Fibroblast of villous mesenchyme (primary cell): Measurements from ENCODE around the gene M1AP. TPM values are rescaled to one million over a fixed set of nuclear protein-coding genes. Genes with fewer than 3 reads are reported as not detected.
A peak's percentile ranks its signal among the peaks of the same experiment; 100 is the strongest.

ENCODE experiments used
- DNase-seq: peaks from one replicate; pipeline ENCODE4 v3.0.0-alpha.2; 2010; ENCODE audit warnings: low read depth
- H3K4me3 ChIP-seq: 2 replicates; pipeline ENCODE4 v1.5.1; 2011; ENCODE audit warnings: low read depth, mild to moderate bottlenecking, low read length
- total RNA-seq: library from RNA; depleted of rRNA; stranded (reverse); fragments of >200 nt; gene quantifications from 2 replicates; pipeline ENCODE4 v1.2.3, GENCODE V29; 2012
- TF ChIP-seq, protein P1 (sequence below): IDR thresholded peaks from 2 replicates; pipeline ENCODE4 v1.5.1; 2012; ENCODE audit warnings: low read depth, mild to moderate bottlenecking, low read length; ENCODE audit not compliant: insufficient read depth

The M1AP gene
- total RNA-seq, 1 donor: not detected

DNA sequence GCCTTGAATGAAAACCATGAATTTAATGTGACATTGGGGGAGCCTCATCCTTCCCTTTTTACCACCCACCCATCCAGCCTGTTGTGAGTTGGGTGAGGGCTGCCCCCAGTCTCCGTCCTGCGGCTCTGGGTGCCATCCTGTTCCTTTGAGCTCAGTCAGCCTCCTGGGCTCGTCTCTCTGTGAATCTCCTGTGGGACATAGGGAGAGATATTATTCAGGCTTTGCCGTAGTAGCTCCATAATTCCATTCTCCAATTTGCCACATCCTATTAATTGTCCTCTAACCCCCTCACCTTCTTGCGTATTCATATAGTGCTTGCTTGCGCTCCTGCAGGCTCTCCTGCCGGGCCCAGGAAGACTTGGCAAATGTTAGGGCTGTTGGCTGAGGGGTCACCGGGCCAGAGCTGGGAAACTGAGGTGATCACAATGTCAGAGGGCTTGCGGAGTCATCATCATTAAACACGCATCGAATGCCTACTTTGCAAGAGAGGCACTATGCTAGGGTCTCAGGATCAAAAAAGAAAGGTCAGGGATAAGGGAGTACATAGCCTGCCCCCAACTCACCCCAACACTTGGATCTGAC lies 121.4 kb downstream of the M1AP start:
- no peak for DNase-seq
- TF ChIP-seq, protein P1, sequence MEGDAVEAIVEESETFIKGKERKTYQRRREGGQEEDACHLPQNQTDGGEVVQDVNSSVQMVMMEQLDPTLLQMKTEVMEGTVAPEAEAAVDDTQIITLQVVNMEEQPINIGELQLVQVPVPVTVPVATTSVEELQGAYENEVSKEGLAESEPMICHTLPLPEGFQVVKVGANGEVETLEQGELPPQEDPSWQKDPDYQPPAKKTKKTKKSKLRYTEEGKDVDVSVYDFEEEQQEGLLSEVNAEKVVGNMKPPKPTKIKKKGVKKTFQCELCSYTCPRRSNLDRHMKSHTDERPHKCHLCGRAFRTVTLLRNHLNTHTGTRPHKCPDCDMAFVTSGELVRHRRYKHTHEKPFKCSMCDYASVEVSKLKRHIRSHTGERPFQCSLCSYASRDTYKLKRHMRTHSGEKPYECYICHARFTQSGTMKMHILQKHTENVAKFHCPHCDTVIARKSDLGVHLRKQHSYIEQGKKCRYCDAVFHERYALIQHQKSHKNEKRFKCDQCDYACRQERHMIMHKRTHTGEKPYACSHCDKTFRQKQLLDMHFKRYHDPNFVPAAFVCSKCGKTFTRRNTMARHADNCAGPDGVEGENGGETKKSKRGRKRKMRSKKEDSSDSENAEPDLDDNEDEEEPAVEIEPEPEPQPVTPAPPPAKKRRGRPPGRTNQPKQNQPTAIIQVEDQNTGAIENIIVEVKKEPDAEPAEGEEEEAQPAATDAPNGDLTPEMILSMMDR: no peak
- H3K4me3 ChIP-seq: no peak overlapping the region

DNA sequence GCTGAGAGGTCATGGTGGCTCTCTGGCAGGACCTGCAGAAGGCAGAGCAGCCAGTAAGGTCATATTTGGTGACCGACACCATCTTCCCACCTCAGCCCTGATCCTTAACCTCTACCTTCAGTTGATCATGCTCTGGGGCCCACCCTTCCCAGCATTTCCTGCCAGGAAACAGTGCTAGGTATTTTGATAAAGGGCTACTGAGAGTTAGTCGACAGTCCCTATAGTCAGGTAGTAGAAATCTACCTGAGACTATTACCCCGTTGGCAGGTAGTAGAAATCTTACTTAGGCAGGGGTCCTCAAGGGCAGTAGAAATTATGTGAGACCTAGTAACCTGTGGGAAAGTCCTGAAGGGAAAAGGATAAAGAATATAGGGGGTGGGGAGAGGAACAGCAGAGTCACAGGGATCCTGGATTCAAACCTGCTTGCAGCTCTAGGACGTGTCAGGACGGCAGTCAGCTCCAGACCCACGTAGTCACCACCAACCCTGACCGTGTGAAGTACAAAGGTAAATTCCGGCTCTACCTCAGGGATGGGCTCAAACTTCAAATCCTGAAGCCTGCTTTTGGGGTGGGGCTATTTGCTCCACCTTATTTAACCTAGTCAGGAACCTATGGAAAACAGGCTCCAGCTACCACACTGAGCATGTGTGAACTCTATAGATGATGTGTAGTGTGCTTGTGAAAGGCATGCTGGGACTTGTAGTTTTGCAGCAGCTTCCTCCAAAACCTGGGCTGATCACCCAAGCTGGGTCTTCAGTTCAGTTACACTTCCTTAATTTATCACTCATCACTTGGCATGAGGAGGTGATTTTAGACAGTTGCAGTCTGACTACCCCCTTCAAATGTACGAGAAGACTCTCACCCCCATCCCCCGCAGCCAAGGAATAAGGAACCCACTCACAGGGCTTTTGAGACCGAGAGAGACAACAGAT lies 122.1 kb downstream of the M1AP start, which contains the start of gene DQX1:
Gene DQX1 (minus strand): TSS at position 515 of the 932 bp plus-strand sequence. CDS start 502 bp downstream, at position 13.
- DNase-seq: peak; percentile 38
- TF ChIP-seq, protein P1: no peak

DNA sequence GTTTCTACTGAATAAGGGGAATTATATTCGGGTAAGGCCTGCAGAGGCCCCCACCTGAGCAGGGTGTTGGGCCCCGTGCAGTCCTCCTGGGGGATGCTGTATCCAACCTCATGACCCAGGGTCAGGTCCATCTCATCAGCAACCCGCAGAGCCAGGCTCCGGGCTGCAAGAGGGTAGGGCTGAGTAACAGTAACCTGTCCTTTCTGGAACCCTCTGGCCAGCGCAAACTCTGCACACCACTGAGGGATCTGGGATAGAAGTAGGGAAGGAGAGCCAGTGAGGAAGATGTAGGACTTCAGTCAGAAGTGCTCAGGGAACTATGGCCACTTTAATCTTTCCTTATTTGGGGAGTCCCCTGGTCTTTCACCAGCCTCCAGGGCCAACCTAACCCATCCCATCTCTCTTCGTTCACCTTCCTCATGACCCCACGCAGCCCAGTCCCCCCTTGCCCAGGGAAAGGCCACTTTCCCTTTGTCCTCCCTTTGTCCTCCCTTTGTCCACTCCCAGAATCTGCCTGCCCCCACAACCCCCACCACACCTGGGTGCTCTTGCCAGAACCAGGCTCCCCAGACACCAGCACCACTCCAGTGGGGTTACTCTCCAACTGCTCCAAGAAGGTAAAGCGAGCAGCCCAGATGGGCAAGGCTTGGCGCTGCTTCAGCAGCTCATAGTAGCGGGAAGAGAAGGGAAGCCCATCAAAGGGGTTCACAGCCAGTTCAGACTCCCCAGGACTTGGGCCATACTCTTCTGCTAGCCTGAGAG lies 123.0 kb downstream of the M1AP start:
- DNase-seq: no peak
- no peak overlapping the region for H3K4me3 ChIP-seq
- TF ChIP-seq, protein P1: no peak

More for the DNA sequence above, 122.1 kb downstream of the M1AP start, which contains the start of gene DQX1:
- no peak within 1 kb of the TSS for H3K4me3 ChIP-seq

DNA sequence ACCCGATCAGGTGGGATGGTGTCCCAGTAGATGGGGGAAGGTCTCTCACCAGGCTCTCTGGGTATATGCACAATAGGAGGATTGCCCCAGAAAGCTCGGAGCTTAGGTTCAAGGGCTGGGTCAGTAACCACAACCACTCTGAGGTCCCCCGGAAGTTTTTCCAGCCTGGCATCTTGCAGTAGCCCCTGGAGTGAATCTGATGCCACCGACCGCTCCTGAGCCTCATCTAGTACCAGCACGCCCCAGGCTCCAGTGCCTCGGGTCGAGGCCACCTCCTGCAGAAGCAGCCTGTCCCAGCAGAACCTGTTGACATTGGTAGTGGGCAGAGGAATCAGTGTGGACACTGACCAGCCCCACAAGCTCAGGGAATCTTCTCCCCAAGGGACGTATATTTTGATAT lies 124.1 kb downstream of the M1AP start:
- TF ChIP-seq, protein P1: no peak
- no peak overlapping the region for H3K4me3 ChIP-seq
- DNase-seq: no peak

DNA sequence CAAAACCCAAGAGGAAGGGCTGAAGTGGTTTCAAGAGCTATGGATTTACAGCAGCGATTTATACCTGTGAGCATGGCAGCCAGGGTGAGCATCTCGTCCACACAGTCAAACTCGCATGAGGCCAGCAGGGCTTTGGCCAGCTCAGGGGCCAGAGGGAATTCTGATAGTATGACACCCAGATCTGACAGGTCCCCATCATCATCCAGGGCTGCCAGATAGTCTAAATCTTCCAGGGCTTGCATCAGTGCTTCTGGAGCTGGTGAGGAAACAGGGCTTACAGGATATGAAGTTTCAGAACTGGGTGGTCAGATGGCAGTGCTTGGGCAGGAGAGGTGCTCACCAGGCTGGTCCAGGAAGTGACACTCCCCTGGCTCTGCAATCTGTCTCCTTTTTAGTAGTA lies 125.6 kb downstream of the M1AP start:
- no peak for DNase-seq
- no peak overlapping the region for H3K4me3 ChIP-seq
- TF ChIP-seq, protein P1: no peak

DNA sequence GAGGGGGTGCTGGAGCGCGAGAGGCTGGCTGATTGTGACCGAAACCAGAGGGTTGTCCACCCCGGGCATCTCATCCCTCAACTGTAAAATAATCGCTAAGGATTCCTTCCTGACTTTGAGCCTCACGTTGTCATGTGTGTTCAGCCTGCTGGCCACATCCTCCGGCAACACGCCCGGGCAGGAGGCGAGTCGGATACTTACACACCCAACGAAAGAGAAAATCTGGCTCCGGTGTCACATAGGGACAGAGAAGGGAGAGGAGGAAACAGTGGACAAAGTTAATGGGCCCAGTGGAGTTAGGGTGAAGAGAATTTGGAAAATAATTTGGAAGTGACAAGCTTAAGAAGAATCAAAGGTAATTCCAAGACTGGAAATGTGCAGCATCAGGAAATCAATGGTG lies 131.5 kb downstream of the M1AP start:
- no peak overlapping the region for H3K4me3 ChIP-seq
- DNase-seq: no peak
- TF ChIP-seq, protein P1: no peak
